ENCODE data around the gene NFATC2. TPM values are rescaled to one million over a fixed set of nuclear protein-coding genes. Genes with fewer than 3 reads are reported as not detected.
A peak's percentile ranks its signal among the peaks of the same experiment; 100 is the strongest.

NFATC2 gene
- total and polyA plus RNA-seq, 4 donors, result 2.5 to 4.6 (median 3.0) TPM

DNA sequence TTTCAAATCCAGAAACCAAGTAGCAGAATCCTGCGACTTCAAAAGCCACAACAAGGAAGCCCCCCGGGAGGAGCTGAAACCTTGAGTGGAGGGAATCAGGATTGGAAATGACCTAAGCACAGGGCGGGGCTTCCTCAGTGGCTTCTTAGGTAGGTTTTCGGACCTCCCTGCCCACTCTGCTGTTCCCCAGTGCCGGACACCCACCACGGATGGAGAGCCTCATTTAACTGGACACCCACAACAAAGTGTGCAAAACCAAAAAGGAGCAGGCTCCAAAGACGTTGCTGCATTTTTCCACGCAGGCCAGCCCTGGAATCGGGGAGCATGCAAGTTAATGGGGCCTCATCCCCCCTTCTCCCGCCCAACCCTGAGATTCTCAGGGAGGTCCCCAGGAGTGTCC lies 144.4 kb downstream of the NFATC2 start:
- Histone ChIP-seq H3K36me3 (ENCODE audit: control insufficient read depth, insufficient read depth, low read length) (no peaks in the 10 kb centered on the region), H3K27me3 (ENCODE audit: control insufficient read depth, insufficient read depth, low read length) (peaks cover under 1% of the 10 kb centered on the region), H3K9me3 (ENCODE audit: control insufficient read depth, insufficient read depth, low read length) (no peaks in the 10 kb centered on the region), H3K4me1 (ENCODE audit: control insufficient read depth, insufficient read depth, low read length) (peaks cover 19% of the 10 kb centered on the region), H3K27ac (ENCODE audit: low read depth, low read length) (no peak overlapping the region), H3K4me3 (ENCODE audit: low read depth, low read length) (no peak overlapping the region)
- WGBS (ENCODE audit: insufficient coverage), result 92% methylated on average over 8 of the region's 10 CpGs
- DNase-seq (ENCODE audit: low read depth in 4 of 6, low spot score in 6 of 6), result no peak

DNA sequence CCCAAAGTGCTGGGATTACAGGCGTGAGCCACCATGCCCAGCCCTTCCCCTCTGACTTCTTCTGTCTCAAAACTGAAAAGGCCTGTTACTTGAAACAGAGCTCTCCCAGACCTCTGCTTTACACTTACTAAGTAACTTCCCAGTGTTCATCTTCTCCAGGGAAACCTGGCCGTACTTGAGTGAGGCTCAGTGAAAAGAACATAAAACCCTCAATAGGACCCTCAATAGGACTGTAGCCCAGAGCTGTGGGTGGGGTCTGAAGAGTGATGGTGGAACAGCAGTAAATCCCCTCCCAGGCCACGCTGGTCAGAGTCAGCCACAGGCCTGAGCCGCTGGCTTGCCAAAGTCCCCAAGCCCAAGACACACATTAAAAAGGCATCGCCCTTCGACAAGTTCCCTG lies 145.4 kb downstream of the NFATC2 start:
- Histone ChIP-seq H3K27ac (ENCODE audit: low read depth, low read length) (no peak overlapping the region), H3K9me3 (ENCODE audit: control insufficient read depth, insufficient read depth, low read length) (no peaks in the 10 kb centered on the region), H3K36me3 (ENCODE audit: control insufficient read depth, insufficient read depth, low read length) (no peaks in the 10 kb centered on the region), H3K4me1 (ENCODE audit: control insufficient read depth, insufficient read depth, low read length) (peaks cover 19% of the 10 kb centered on the region), H3K4me3 (ENCODE audit: low read depth, low read length) (no peak overlapping the region), H3K27me3 (ENCODE audit: control insufficient read depth, insufficient read depth, low read length) (peaks cover 3% of the 10 kb centered on the region)
- 28% methylated on average over 5 of the region's 6 CpGs for WGBS (ENCODE audit: insufficient coverage)
- DNase-seq (ENCODE audit: low read depth in 4 of 6, low spot score in 6 of 6), result peak in 3 of 6 donors; percentile 35 to 54 (median 45)

DNA sequence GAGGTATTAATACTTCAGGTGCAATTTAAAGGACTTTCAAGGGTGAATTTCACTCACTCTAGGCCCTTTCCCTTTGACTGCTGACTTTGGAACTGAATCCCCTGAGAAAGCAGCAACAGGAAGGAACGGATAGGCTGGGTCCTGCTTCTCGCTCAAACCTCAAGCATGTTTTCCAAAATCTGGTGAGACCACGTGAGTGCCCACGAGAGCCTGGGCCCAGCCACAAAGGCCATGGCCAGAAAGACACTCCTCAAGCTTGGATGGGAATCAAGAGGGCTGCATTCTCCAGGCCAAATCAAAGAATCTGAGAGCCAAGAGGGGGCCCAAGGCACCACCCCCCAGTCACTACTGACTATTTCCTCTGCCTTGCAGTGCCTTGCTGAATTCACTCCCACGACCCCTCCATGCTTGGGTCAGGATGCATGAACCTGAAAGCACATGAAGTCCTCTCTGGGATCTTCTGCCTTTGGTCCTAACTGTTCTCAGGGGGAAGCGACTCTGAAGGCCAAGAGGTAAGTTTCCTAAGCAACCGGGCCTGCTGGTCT lies 146.1 kb downstream of the NFATC2 start:
- H3K9me3 ChIP-seq (ENCODE audit: control insufficient read depth, insufficient read depth, low read length), result no peaks in the 10 kb centered on the region
- H3K36me3 ChIP-seq (ENCODE audit: control insufficient read depth, insufficient read depth, low read length), result no peaks in the 10 kb centered on the region
- peaks cover 19% of the 10 kb centered on the region for H3K4me1 ChIP-seq (ENCODE audit: control insufficient read depth, insufficient read depth, low read length)
- H3K27me3 ChIP-seq (ENCODE audit: control insufficient read depth, insufficient read depth, low read length), result peaks cover 3% of the 10 kb centered on the region
- H3K4me3 ChIP-seq (ENCODE audit: low read depth, low read length), result no peak overlapping the region
- WGBS (ENCODE audit: insufficient coverage), result 80% methylated on average over 7 of the region's 7 CpGs
- peak overlapping the region; percentile 19 for H3K27ac ChIP-seq (ENCODE audit: low read depth, low read length)
- no peak for DNase-seq (ENCODE audit: low read depth in 4 of 6, low spot score in 6 of 6)

DNA sequence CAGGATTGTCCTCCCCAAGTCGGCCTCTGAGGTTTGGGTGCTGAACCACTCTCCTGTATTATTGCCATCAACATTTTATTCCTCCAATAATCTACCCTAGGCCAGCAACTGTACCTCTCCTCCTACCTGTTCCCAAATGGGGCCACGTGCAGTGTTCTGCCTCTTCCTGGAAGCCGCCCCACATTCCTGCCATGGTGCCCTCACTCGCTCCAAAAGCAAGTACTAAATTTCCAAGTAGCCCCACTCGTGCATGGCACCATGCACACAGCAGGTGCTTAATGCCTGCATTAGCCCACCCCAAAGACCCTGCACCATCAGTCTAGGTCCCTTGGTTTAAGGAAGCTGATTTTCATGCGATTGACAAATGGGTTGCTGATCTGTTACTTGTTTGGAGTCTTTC lies 147.8 kb downstream of the NFATC2 start:
- Histone ChIP-seq H3K4me1 (ENCODE audit: control insufficient read depth, insufficient read depth, low read length) (peaks cover 22% of the 10 kb centered on the region), H3K27ac (ENCODE audit: low read depth, low read length) (no peak overlapping the region), H3K27me3 (ENCODE audit: control insufficient read depth, insufficient read depth, low read length) (peaks cover 3% of the 10 kb centered on the region), H3K9me3 (ENCODE audit: control insufficient read depth, insufficient read depth, low read length) (no peaks in the 10 kb centered on the region), H3K36me3 (ENCODE audit: control insufficient read depth, insufficient read depth, low read length) (no peaks in the 10 kb centered on the region), H3K4me3 (ENCODE audit: low read depth, low read length) (no peak overlapping the region)
- no peak for DNase-seq (ENCODE audit: low read depth in 4 of 6, low spot score in 6 of 6)
- WGBS (ENCODE audit: insufficient coverage), result 93% methylated on average over 5 of the region's 6 CpGs

DNA sequence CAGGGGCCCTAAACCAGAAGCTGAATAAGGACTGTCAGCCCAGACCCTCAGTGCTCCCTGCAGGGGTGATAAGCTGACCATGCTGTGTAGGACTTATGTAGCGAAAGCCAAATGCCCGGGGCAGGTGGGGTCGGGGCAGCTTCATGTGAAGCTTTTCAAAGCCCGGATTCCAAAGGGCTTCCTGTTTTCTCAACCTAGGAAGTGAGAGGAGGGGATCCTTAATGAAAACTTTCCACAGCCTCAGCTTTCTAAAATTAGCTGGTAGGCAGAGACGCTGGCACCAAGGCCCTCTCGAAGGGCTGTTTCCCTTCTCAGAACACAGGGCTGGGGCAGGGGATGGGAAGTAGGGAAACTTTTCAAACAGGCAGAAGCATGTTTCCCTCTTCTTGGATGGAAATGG lies 148.9 kb downstream of the NFATC2 start:
- no peaks in the 10 kb centered on the region for H3K9me3 ChIP-seq (ENCODE audit: control insufficient read depth, insufficient read depth, low read length)
- peaks cover 3% of the 10 kb centered on the region for H3K27me3 ChIP-seq (ENCODE audit: control insufficient read depth, insufficient read depth, low read length)
- 61% methylated on average over 3 of the region's 6 CpGs for WGBS (ENCODE audit: insufficient coverage)
- H3K4me3 ChIP-seq (ENCODE audit: low read depth, low read length), result no peak overlapping the region
- no peak overlapping the region for H3K27ac ChIP-seq (ENCODE audit: low read depth, low read length)
- H3K36me3 ChIP-seq (ENCODE audit: control insufficient read depth, insufficient read depth, low read length), result no peaks in the 10 kb centered on the region
- DNase-seq (ENCODE audit: low read depth in 4 of 6, low spot score in 6 of 6), result no peak
- H3K4me1 ChIP-seq (ENCODE audit: control insufficient read depth, insufficient read depth, low read length), result peaks cover 22% of the 10 kb centered on the region

DNA sequence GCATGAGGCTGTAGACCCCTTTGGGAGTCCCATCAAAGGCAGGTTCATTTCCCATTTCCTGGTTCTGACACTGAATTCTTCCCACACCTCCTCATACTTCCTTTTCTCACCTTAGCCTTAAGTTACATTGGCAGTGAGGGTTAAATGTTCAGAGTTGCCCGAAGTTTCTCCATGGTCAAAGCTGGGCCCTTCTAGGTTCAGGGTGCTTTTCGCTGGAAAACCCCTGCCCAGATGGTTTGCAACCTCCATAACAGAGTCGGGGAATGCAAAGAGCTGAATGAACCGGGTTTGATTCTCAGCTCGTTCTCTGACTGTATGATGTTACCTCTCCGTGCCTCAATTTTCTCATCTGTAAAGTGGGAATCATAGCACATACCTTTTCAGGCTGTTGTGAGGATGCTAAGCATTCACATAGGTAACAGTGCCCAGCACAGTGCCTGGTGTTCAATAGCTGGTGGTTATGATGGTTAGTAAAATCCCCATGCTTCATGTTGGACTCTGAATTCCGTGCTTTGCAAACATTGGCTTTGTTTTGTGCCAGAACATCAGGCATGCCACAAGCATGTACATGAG lies 149.8 kb downstream of the NFATC2 start:
- DNase-seq (ENCODE audit: low read depth in 4 of 6, low spot score in 6 of 6), result no peak
- Histone ChIP-seq H3K27ac (ENCODE audit: low read depth, low read length) (no peak overlapping the region), H3K9me3 (ENCODE audit: control insufficient read depth, insufficient read depth, low read length) (no peaks in the 10 kb centered on the region), H3K4me3 (ENCODE audit: low read depth, low read length) (no peak overlapping the region), H3K4me1 (ENCODE audit: control insufficient read depth, insufficient read depth, low read length) (peaks cover 17% of the 10 kb centered on the region), H3K27me3 (ENCODE audit: control insufficient read depth, insufficient read depth, low read length) (peaks cover 3% of the 10 kb centered on the region), H3K36me3 (ENCODE audit: control insufficient read depth, insufficient read depth, low read length) (no peaks in the 10 kb centered on the region)
- WGBS (ENCODE audit: insufficient coverage), result 83% methylated on average over 7 of the region's 7 CpGs

DNA sequence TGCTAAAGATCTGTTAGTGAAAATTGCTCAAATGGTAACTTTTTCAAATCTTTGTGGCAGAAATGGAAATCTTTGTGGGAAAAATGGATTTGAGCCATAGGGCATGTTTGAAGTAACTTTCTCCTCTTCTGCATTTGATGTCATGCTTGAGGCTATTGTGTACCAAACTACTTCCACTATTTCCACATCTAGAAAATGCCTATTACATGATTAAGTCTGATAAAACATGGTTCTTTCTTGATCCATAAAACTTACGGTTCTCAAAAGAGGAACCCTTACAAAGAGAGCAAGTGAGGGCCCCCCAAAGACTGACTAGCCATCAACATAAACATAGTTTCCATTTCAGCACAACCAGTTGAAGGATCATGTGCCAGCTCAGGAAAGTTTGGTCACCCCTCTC lies 150.6 kb downstream of the NFATC2 start:
- no CpG with 5 or more reads among the region's 1 CpG for WGBS (ENCODE audit: insufficient coverage)
- DNase-seq (ENCODE audit: low read depth in 4 of 6, low spot score in 6 of 6), result no peak
- H3K27me3 ChIP-seq (ENCODE audit: control insufficient read depth, insufficient read depth, low read length), result peaks cover 3% of the 10 kb centered on the region

DNA sequence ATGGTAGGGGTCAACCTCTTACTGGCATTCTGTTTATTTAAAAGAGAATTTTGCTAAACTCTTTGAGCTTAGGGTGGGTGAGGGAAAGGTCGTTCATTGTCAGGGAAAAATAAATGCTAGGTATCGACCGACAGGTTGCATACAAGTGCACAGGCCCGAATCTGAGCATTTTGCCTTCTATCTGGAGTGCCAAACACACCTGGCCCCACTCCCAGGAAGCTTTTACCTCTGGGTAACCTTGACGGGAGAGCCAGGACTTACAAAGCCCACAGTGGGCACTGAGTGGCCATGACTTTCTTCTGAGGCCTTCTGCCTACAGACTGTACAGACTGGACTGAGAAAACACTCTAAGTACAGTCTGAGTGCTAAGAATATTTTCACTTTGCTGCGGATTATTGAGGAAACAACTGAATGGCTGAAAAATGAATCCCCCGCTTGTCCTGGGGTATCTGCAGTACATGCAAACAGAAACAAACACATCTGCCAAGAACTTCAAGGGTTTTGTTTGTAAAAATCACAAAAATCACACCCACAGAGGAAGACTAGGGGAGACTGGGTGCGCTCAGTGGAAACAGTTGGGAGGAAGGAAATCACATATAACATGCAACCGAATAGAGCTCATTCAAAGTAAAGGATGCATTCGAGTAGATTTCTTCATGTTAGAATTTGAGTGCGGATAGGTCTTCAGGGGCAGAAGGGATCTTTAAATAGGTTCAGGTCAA lies 152.8 kb downstream of the NFATC2 start:
- Histone ChIP-seq H3K36me3 (ENCODE audit: control insufficient read depth, insufficient read depth, low read length) (no peaks in the 10 kb centered on the region), H3K27ac (ENCODE audit: low read depth, low read length) (no peak overlapping the region), H3K27me3 (ENCODE audit: control insufficient read depth, insufficient read depth, low read length) (peaks cover 3% of the 10 kb centered on the region), H3K4me1 (ENCODE audit: control insufficient read depth, insufficient read depth, low read length) (peaks cover 3% of the 10 kb centered on the region), H3K4me3 (ENCODE audit: low read depth, low read length) (no peak overlapping the region), H3K9me3 (ENCODE audit: control insufficient read depth, insufficient read depth, low read length) (no peaks in the 10 kb centered on the region)
- no peak for DNase-seq (ENCODE audit: low read depth in 4 of 6, low spot score in 6 of 6)
- 82% methylated on average over 6 of the region's 11 CpGs for WGBS (ENCODE audit: insufficient coverage)

More for the DNA sequence above, 150.6 kb downstream of the NFATC2 start:
- H3K4me1 ChIP-seq (ENCODE audit: control insufficient read depth, insufficient read depth, low read length), result peaks cover 10% of the 10 kb centered on the region
- H3K4me3 ChIP-seq (ENCODE audit: low read depth, low read length), result no peak overlapping the region
- H3K36me3 ChIP-seq (ENCODE audit: control insufficient read depth, insufficient read depth, low read length), result no peaks in the 10 kb centered on the region
- H3K27ac ChIP-seq (ENCODE audit: low read depth, low read length), result no peak overlapping the region
- H3K9me3 ChIP-seq (ENCODE audit: control insufficient read depth, insufficient read depth, low read length), result no peaks in the 10 kb centered on the region

DNA sequence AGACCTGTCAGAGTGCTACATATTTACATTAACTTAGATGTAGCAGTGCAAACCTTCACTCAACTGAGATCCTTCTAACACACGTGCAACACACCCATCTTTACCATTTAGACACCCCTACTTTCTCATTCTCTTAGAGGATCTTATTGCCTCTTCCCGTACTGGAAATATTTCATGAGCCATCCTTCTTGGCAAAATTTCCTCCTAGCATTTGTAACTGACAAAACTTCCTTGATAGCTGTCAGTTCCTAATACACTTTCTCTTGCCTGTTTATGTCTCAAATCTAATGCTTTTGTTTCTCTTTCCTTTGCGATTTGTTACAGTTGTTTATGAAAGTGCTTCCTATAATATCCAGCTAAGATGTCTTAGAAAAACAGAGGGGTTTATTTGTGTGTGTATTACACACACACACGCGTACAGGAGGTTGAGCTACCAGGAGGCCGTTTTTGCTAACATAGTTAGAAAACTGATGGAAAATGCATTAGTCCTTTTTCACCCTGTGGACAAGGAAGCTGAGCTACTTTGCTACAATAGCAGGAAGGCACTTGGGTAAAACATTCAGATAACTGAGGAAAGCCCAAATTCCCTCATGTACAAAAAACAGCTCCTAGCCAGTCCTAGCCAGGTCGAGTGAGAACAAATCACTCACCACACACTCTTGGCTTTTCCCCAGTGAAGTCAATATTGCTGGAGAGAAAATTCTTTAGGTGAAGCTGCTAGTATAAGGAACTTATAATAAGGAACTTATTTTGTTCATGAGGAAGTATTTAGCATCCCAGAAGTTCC lies 153.6 kb downstream of the NFATC2 start:
- 54% methylated on average over 3 of the region's 7 CpGs for WGBS (ENCODE audit: insufficient coverage)
- no peak for DNase-seq (ENCODE audit: low read depth in 4 of 6, low spot score in 6 of 6)

More for the DNA sequence above, 153.6 kb downstream of the NFATC2 start:
- Histone ChIP-seq H3K4me3 (ENCODE audit: low read depth, low read length) (no peak overlapping the region), H3K27me3 (ENCODE audit: control insufficient read depth, insufficient read depth, low read length) (peaks cover 3% of the 10 kb centered on the region), H3K4me1 (ENCODE audit: control insufficient read depth, insufficient read depth, low read length) (peaks cover 3% of the 10 kb centered on the region), H3K9me3 (ENCODE audit: control insufficient read depth, insufficient read depth, low read length) (no peaks in the 10 kb centered on the region), H3K27ac (ENCODE audit: low read depth, low read length) (no peak overlapping the region), H3K36me3 (ENCODE audit: control insufficient read depth, insufficient read depth, low read length) (no peaks in the 10 kb centered on the region)
